Heart left ventricle (tissue), 13 donors: ENCODE results near the gene INO80.

Experiments used
- POLR2A ChIP-seq, 2 donors: fragments of 450-650 bp; IDR thresholded peaks; one replicate each; pipeline ENCODE4 v1.6.1; 2017; ENCODE audit warnings: antibody characterized with exemption in 2 of 2, mild to moderate bottlenecking in 2 of 2, moderate library complexity in 2 of 2
- TF ChIP-seq, protein P1 (sequence below), 12 donors: fragments of 200-600 bp; sonication (generic) in 4 of 12; IDR thresholded peaks; one replicate each; pipeline versions ENCODE4 v1.5.0 to v1.8.0; 2018 to 2022; ENCODE audit warnings: antibody characterized with exemption in 12 of 12, mild to moderate bottlenecking in 5 of 12
- donor health status: ischemic (EF 13 %, LVEDD 7.1; RV severe dilation, severe dysfunction).
- donor health status: DM: no; HTN: yes; CAD: no.
- donor health status: DM: no; HTN: no; CAD: no.
- donor health status: ischemic (EF 25% LVEDD 6.9; RV normal size, moderate dysfunction).
- donor health status: ischemic (EF 25% LVEDD 5.7; RV mildly dilated, moderate dysfunction).
- donor health status: ischemic (EF 35%, LVEDD 5.7; RV mildly dilated, moderate dysfunction).
- donor health status: nonischemic (EF 11% LVEDD 7.7; RV severe dilation, severe dysfunction).
- donor health status: DM: yes; HTN: yes; CAD: no.
- donor health status: PGD.
- donor health status: ischemic (EF 29% LVEDD 5.4; RV normal size, mild dysfunction).
- donor health status: nonischemic (EF 23%, LVEDD 6.1; RV moderate dilation, normal function).

GRCh38 chr15:40990080-40990479 lies 126.0 kb downstream of the INO80 start:
- TF ChIP-seq, protein P1, sequence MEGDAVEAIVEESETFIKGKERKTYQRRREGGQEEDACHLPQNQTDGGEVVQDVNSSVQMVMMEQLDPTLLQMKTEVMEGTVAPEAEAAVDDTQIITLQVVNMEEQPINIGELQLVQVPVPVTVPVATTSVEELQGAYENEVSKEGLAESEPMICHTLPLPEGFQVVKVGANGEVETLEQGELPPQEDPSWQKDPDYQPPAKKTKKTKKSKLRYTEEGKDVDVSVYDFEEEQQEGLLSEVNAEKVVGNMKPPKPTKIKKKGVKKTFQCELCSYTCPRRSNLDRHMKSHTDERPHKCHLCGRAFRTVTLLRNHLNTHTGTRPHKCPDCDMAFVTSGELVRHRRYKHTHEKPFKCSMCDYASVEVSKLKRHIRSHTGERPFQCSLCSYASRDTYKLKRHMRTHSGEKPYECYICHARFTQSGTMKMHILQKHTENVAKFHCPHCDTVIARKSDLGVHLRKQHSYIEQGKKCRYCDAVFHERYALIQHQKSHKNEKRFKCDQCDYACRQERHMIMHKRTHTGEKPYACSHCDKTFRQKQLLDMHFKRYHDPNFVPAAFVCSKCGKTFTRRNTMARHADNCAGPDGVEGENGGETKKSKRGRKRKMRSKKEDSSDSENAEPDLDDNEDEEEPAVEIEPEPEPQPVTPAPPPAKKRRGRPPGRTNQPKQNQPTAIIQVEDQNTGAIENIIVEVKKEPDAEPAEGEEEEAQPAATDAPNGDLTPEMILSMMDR (IDR thresholded peaks at IDR 0.05), result no peak
- no peak for TF ChIP-seq POLR2A (IDR thresholded peaks at IDR 0.05)
